OCI-M1 (cell line): ENCODE measurements around the gene PRDM4.

Experiments
- DNase-seq: peaks from one replicate; lab custom pipeline; 2025; lab: John Stamatoyannopoulos, UW

PRDM4 gene

DNA sequence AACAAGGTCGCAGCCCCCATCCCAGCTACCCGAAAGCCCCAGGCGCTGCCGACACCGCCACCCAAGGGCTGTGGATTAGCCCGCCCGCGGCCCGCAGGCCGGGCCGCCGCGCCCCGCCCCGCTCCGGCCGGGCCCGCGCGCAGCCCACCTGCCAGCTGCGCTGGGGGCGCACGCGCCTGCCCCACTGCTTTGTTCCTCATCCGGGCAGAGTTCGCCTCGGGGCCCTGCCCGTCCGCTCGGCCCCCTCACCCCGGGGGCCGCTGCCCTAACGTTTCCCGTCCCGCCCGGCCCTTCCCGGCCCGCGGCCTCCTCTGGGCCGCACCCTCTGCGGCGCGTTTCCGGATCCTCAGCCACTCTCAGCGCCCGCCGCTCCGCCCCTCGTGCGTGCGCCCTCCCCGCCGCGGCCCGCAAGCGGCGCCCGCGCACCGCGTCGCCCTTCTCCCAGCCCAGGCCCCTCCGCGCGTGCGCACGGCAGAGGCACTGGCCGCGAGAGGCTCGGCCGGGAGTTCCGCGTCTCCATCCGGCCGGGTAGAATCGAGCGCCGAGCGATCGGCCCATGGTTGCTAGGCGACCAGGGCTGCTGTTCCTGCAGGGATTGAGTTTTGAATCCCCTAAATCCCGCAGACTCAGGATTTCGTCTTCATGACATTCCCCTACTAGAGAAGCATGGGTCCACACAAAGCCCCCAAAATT is at the start of gene PRDM4:
PRDM4 (minus strand) TSS at position 329 of the 693 bp plus-strand sequence. CDS start 622 bp downstream, outside the sequence.
- peak; percentile 96 for DNase-seq

- no peak for DNase-seq
Measured at GRCh38 chr12:107807471-107808150, 46.7 kb upstream of the PRDM4 start.

DNA sequence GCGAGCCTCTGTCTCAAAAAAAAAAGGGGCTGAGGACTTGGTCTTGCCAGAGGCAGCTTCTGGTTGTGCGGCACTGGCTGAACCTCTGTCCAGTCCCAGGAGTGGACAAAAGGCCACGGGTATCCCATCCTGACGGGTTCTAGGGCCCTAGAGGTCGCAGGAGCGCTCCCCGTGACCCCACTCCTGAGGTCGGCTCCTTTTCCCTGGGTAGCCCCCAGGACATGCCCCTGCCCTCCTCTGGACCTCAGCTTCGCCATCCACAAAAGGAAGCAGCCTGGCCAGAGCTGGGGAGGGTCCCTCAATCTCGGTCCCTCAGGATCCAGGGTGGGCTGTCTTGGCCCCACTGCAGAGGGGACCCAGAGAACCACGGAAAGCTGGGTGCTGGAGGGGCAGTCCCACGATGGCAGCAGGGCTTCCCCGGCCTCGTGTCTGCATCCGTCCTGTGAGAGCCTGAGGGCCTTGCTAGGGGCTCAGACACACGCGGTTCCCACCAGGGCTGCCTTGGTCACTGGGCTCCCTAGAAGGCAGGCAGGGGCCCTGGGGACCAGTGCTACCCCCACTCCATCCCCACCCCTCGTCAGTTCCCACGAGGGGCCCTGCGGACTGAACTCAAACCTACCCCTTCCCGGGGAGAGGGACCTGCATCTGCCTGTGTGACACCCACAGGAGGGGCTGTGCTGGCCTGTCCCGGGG is 44.7 kb upstream of the PRDM4 start:
- DNase-seq, result no peak

GRCh38 chr12:107803092-107803491 is 42.2 kb upstream of the PRDM4 start:
- DNase-seq, result peak; percentile 17

DNA sequence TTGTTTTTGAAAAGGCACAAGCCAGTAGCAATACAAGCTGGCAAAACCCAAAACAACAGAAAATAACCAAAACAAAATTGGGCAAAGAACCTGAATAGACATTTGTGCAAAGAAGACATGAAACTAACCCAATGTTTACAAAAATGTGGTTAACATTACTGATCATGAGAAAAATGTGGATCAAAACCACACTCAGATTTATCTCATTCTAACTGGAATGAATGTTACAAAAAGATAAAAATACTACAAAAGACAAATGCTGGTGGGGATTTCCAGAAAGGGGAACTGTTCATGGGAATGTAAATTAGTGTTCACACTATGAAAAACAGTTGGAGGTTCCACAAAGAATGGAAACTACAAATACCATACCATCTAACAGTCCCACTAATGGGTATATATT is 40.2 kb upstream of the PRDM4 start:
- DNase-seq, result peak; percentile 83

DNA sequence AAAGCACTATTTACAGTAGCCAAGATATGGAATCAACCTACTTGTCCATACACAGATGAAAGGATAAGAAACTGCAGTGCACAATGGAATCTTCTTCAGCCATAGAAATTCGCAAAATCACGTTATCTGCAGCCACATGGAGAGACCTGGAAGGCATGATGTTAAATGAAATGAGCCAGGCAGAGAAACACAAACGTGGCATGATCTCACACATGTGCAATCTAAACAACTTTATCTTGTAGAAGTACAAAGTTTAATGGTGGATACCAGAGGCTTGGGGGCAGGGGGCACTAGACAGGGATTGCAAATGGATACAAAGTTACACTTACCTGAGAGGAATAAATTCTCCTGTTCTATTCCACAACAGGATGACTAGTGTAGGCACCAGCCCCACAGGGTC is 37.6 kb upstream of the PRDM4 start:
- DNase-seq, result no peak

- no peak for DNase-seq
Measured at GRCh38 chr12:107794451-107794850, 33.5 kb upstream of the PRDM4 start.

- no peak for DNase-seq
Measured at GRCh38 chr12:107791465-107792089, 30.6 kb upstream of the PRDM4 start.

GRCh38 chr12:107788690-107789458 is 27.9 kb upstream of the PRDM4 start:
- no peak for DNase-seq

- no peak for DNase-seq
Measured at GRCh38 chr12:107788281-107788680, 27.3 kb upstream of the PRDM4 start.

GRCh38 chr12:107783406-107784376 is 22.8 kb upstream of the PRDM4 start:
- DNase-seq, result peak; percentile 18

- no peak for DNase-seq
Measured at GRCh38 chr12:107782067-107782466, 21.1 kb upstream of the PRDM4 start.

- no peak for DNase-seq
Measured at GRCh38 chr12:107780298-107780697, 19.4 kb upstream of the PRDM4 start.

- DNase-seq, result peak; percentile 23
Measured at GRCh38 chr12:107779077-107779831, 18.3 kb upstream of the PRDM4 start.

DNA sequence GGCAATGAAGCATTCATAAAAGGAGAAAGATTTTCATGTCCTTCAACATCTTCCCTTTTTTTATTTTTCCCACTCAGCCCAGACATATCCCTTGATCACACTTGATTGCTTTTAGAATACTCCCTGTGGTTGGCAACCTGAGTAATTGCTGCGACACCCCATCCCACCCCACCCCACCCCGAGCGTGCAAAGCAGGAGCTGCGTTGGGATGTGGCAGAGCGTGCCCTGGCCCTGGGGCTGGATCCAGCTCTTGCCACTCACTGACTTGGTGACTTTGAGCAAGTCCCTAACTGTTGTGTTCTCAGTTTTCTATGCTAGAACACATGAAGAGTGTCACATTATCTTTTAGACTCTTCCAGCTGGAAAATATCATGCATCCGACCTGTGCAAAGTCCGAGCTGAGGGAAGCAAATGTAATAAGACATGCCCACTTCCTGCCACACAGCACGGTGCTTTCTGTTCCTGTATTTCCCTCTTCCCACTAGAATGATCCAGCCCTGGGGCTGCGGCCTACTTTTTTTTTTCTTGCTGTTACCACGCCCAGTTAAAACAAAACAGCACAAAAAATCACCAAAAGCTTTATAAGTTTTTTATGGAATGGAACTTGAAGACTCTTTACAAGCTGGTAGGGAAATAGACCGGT is 17.6 kb upstream of the PRDM4 start:
- DNase-seq, result no peak

- DNase-seq, result no peak
Measured at GRCh38 chr12:107776171-107776570, 15.2 kb upstream of the PRDM4 start.

GRCh38 chr12:107775093-107775721 is 14.3 kb upstream of the PRDM4 start:
- no peak for DNase-seq

DNA sequence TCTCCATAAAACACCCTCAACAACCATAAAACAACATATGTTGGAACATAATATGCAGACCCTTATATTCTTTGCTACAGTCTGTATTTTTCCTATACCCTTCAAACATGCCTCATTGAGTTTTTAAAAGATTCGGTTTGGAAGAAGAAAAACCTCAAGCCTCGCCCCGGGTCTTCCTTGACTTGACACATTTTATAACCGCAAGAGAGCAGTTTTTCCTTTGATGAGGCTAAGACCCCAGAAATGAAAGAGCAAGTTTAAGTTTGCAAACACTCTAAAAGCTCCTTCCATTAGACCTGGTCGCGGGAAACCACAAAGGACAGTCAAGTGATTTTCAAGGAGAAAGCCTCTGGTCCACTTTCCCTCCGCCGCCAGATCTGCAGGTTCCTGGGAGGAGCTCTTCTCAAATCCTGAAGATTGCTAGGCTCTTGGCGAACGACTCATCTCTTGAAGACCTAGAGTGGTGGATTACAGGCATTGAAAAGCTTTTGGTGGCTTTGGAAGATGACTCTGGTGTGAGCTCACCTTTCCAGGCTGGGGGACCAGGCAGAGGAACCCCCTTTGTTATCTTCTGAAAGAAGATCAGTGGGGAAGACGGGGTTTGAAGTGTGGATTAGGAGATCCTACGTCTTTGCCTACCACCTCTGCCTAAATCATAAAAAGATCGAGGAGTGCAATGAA is 13.6 kb upstream of the PRDM4 start, which contains the start of gene ASCL4:
ASCL4 (plus strand) TSS at position 356 of the 681 bp plus-strand sequence. CDS start 515 bp downstream, outside the sequence.
- DNase-seq, result no peak
